CD4-positive, CD25-positive, alpha-beta regulatory T cell (primary cell): ENCODE results near the gene ST3GAL4. TPM values are rescaled to one million over a fixed set of nuclear protein-coding genes. Genes with fewer than 3 reads are reported as not detected.
A peak's percentile ranks its signal among the peaks of the same experiment; 100 is the strongest.
"Not testable (repeated sequence)": the region's sequence is repeated elsewhere in the genome, so short reads cannot be mapped to it uniquely, and the experiment has no call there.

Experiments used
- ATAC-seq, 2 donors: fragments of 150-1000 bp; cut with Tn5 transposase; one replicate each; pipeline ENCODE4 v1.10.0; 2021; ENCODE audit warnings: low read depth in 2 of 2, moderate number of reproducible peaks in 2 of 2, moderate library complexity in 1 of 2
- DNase-seq, 3 donors: peaks; one replicate each; pipeline versions ENCODE4 v3.0.0 to v3.0.0-alpha.2; 2012 to 2022; ENCODE audit warnings: mixed read lengths in 1 of 3
- H3K27ac ChIP-seq: one replicate; pipeline ENCODE4 v1.7.0; 2013; ENCODE audit warnings: mild to moderate bottlenecking, low read length; ENCODE audit not compliant: insufficient read depth, poor library complexity, severe bottlenecking
- H3K27me3 ChIP-seq: one replicate; pipeline ENCODE4 v1.7.0; 2013; ENCODE audit warnings: low read length; ENCODE audit not compliant: control insufficient read depth, insufficient read depth
- H3K36me3 ChIP-seq: one replicate; pipeline ENCODE4 v1.7.0; 2013; ENCODE audit warnings: mild to moderate bottlenecking, low read length, moderate library complexity; ENCODE audit not compliant: control insufficient read depth, insufficient read depth
- H3K4me1 ChIP-seq: 2 replicates; pipeline ENCODE4 v1.7.0; 2013; ENCODE audit warnings: mild to moderate bottlenecking, low read length; ENCODE audit not compliant: insufficient read depth, control insufficient read depth, poor library complexity, severe bottlenecking
- H3K4me3 ChIP-seq: one replicate; pipeline ENCODE4 v1.7.0; 2013; ENCODE audit warnings: low read depth, mild to moderate bottlenecking, low read length, moderate library complexity
- H3K9me3 ChIP-seq, 2 experiments: 1 replicate in 1 of 2; 2 replicates in 1 of 2; pipeline ENCODE4 v1.7.0; 2013; ENCODE audit warnings: low read length in 2 of 2, mild to moderate bottlenecking in 1 of 2, moderate library complexity in 1 of 2; ENCODE audit not compliant: control insufficient read depth in 2 of 2
- H3K27ac Mint-ChIP-seq, 3 donors: one replicate each; pipeline ENCODE4 v1.8.0; 2020 to 2022; ENCODE audit warnings: mild to moderate bottlenecking in 3 of 3, mixed read lengths in 3 of 3, moderate library complexity in 2 of 3
- H3K27me3 Mint-ChIP-seq: one replicate; pipeline ENCODE4 v1.8.0; 2022; ENCODE audit warnings: mild to moderate bottlenecking, mixed read lengths
- H3K36me3 Mint-ChIP-seq: one replicate; pipeline ENCODE4 v1.8.0; 2020; ENCODE audit warnings: mixed read lengths
- H3K4me1 Mint-ChIP-seq, 4 donors: one replicate each; pipeline ENCODE4 v1.8.0; 2020 to 2022; ENCODE audit warnings: mixed read lengths in 4 of 4, mild to moderate bottlenecking in 1 of 4
- H3K4me3 Mint-ChIP-seq, 4 donors: one replicate each; pipeline ENCODE4 v1.8.0; 2020 to 2022; ENCODE audit warnings: mild to moderate bottlenecking in 4 of 4, mixed read lengths in 4 of 4, moderate library complexity in 3 of 4
- H3K9me3 Mint-ChIP-seq, 7 donors: one replicate each; pipeline ENCODE4 v1.8.0; 2020 to 2022; ENCODE audit warnings: mixed read lengths in 7 of 7, mild to moderate bottlenecking in 3 of 7, moderate library complexity in 2 of 7
- polyA plus RNA-seq, 4 donors: library from polyadenylated mRNA; unstranded; fragments of 300-500 nt; fragmentation: Illumina TruSeq; gene quantifications; one replicate each; pipeline ENCODE4 v1.2.3, GENCODE V29; 2021
- total RNA-seq: library from RNA; stranded (reverse); gene quantifications from one replicate; pipeline ENCODE4 v1.2.3, GENCODE V29; 2022

ST3GAL4 gene
- total and polyA plus RNA-seq, 5 donors from 2014 or later = 1.4 to 4.7 (median 2.4) TPM

DNA sequence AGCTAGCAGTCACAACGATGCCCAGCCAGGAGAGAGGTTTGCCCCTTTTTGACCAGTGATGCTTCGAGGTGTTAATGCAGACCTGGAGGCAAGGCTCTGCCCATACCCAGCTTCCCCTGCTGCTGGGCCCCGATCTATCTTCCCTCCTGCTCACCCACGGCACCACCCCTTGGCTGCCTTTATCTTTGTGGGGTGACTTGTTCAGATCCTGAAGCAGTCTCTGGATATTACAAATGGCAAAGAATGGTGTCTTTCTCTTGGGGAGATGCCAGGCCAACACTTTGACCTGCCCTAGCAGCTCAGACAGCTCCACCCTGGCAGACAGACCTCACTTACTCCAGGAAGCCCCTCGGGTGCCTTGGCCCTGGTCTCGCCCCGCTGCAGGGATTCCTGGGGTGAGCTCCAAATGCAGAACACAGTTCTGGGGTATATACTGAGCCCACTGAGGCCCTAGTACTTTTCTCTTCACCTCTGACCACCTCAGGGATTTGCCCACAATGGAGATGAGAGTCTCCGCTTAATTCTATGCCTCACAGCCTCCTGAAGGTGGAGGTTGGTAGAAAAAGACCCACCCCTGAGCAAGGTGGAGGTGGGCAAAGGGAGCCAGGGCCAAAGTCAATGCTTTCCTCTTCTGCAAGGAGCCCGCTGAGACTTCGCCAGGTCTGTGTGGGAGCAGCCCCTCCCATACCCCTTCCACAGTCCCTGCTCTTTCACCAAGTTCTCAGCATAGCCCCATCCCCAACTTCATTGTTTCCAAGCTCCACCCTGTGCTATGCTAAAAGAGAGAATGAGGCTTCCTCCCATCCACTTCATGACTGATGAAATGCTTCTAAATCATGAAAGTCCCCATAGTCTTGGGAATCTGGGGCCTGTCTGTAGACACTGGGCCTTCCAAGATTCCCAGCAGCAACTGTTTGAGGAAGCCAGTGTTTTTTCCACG is 11.1 kb upstream of the ST3GAL4 start:
- no peaks in the 10 kb centered on the region for H3K27me3 Mint-ChIP-seq
- H3K36me3 ChIP-seq = peaks cover 73% of the 10 kb centered on the region
- H3K27ac ChIP-seq = no peak overlapping the region
- H3K4me1 ChIP-seq = no peaks in the 10 kb centered on the region
- H3K27me3 ChIP-seq = no peaks in the 10 kb centered on the region
- ATAC-seq (no peak), DNase-seq (no peak)
- peaks cover 36% of the 10 kb centered on the region for H3K36me3 Mint-ChIP-seq
- peaks cover 0 to 6% (median 2%) of the 10 kb centered on the region in 4 donors for H3K4me1 Mint-ChIP-seq
- H3K4me3 Mint-ChIP-seq = no peak overlapping the region
- no peaks in the 10 kb centered on the region for H3K9me3 Mint-ChIP-seq
- H3K4me3 ChIP-seq = no peak overlapping the region
- peak overlapping the region; percentile 23 to 74 (median 55) for H3K27ac Mint-ChIP-seq
- H3K9me3 ChIP-seq = no peaks in the 10 kb centered on the region

DNA sequence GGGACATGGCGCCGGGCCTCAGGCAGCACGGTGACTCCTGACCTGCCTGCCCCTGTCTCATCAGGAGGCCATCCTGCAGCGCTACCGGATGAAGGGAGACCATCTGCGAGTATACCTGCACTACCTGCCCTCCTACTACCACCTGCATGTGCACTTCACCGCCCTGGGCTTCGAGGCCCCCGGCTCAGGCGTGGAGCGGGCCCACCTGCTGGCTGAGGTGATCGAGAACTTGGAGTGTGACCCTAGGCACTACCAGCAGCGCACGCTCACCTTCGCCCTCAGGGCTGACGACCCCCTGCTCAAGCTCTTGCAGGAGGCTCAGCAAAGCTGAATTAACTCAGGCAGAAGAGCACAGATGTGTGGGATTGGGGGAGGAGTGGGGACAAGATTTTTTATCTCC is 10.2 kb upstream of the ST3GAL4 start:
- H3K27me3 Mint-ChIP-seq = no peaks in the 10 kb centered on the region
- H3K4me3 Mint-ChIP-seq = no peak overlapping the region
- H3K27me3 ChIP-seq = no peaks in the 10 kb centered on the region
- no peak overlapping the region for H3K27ac ChIP-seq
- no peaks in the 10 kb centered on the region for H3K9me3 Mint-ChIP-seq
- no peaks in the 10 kb centered on the region for H3K9me3 ChIP-seq
- H3K4me1 ChIP-seq = no peaks in the 10 kb centered on the region
- H3K27ac Mint-ChIP-seq = peak overlapping the region in 2 of 3 donors; percentile 66 to 80
- no peak for DNase-seq
- H3K36me3 ChIP-seq = peaks cover 66% of the 10 kb centered on the region
- H3K36me3 Mint-ChIP-seq = peaks cover 35% of the 10 kb centered on the region
- no peak for ATAC-seq
- H3K4me3 ChIP-seq = no peak overlapping the region
- peaks cover 0 to 6% (median 2%) of the 10 kb centered on the region in 4 donors for H3K4me1 Mint-ChIP-seq

DNA sequence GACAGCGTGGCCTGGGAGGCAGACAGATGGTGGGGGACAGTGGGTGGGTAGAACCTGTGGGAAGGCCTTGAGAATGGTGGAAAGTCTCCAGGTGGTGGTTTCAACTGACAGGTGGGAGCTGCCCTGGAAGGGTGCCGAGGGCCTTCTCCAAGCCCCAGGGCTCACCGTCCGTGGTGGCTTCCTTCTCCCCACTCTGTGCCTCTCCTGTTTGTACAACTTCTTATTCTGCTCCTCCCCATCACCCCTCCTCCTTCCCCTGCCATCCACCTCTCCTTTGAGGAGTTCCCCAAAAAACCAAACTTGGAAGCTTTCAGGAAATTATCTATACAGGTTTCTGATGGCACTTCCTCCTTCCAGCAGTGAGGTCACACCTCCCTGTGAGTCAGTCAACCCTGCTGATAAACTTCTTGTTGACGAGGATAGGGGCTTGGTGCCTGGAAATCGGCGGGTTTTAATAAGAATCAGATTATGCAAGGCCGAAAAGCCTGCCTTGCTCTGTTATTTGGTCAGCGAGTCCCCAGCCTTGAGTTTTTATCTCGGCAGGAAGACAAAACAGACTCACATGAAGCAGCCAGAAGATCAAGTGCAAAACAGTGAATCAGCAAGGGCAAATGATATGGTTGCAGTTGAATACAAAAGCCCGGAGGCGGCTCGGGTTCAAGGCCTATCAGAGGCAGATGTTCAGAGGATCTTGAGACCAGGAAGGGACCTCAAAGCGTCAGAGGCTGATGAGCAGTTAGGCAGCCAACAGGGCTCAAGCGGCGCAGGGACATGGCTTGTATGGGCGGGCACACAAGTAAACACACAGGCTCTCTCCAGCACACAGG is 9.5 kb upstream of the ST3GAL4 start:
- H3K27me3 Mint-ChIP-seq = no peaks in the 10 kb centered on the region
- Histone ChIP-seq H3K27me3 (no peaks in the 10 kb centered on the region), H3K27ac (no peak overlapping the region), H3K4me1 (no peaks in the 10 kb centered on the region), H3K4me3 (no peak overlapping the region), H3K9me3 (no peaks in the 10 kb centered on the region), H3K36me3 (peaks cover 62% of the 10 kb centered on the region)
- H3K36me3 Mint-ChIP-seq = peaks cover 35% of the 10 kb centered on the region
- H3K9me3 Mint-ChIP-seq = no peaks in the 10 kb centered on the region
- DNase-seq (peak in 1 of 3 donors; percentile 25), ATAC-seq (no peak)
- peak overlapping the region in 1 of 4 donors; percentile 87 for H3K4me3 Mint-ChIP-seq
- peak overlapping the region in 2 of 3 donors; percentile 26 to 64 for H3K27ac Mint-ChIP-seq
- peaks cover 0 to 5% (median under 1%) of the 10 kb centered on the region in 4 donors for H3K4me1 Mint-ChIP-seq

DNA sequence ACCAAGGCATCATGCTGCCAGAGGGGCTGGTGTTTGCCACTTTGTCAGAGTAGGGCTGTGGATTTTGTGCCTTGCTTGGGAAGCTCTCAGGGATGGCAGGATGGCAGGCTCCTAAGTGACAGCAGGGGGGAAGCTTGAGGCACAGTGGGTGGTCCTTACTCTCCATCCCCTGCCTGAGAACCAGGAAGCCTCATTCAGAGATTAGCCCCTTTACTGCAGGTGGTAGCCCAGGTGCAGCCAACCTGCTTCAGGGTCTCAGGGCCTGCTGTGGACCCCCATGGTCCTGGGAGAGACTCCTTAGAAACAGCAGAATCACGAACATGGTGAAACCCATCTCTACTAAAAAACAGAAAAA is 8.9 kb upstream of the ST3GAL4 start:
- Mint-ChIP-seq H3K27ac (peak overlapping the region in 2 of 3 donors; percentile 26 to 64), H3K4me1 (peaks cover 0 to 5% (median 2%) of the 10 kb centered on the region in 4 donors), H3K4me3 (peak overlapping the region in 1 of 4 donors; percentile 87), H3K36me3 (peaks cover 30% of the 10 kb centered on the region), H3K9me3 (no peaks in the 10 kb centered on the region), H3K27me3 (no peaks in the 10 kb centered on the region)
- no peak for ATAC-seq
- Histone ChIP-seq H3K27me3 (no peaks in the 10 kb centered on the region), H3K9me3 (no peaks in the 10 kb centered on the region), H3K27ac (no peak overlapping the region), H3K4me3 (no peak overlapping the region), H3K4me1 (no peaks in the 10 kb centered on the region), H3K36me3 (peaks cover 56% of the 10 kb centered on the region)
- DNase-seq = no peak

DNA sequence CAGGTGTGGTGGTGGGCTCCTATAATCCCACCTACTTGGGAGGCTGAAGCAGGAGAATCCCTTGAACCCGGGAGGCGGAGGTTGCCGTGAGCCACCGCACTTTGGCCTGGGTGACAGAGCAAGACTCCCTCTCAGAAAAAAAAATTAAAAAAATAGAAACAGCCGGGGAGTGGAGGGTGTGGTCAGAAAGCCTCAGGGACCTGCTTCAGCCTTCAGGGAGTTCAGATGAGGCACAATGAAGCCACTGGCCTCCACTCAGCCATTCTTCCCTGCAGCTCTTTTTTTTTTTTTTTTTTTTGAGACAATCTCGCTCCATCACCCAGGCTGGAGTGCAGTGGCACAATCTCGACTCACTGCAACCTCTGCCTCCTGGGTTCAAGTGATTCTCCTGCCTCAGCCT is 8.5 kb upstream of the ST3GAL4 start:
- not testable (repeated sequence) for H3K4me1 ChIP-seq, DNase-seq, H3K4me1 Mint-ChIP-seq, H3K4me3 Mint-ChIP-seq, H3K27ac Mint-ChIP-seq, H3K27me3 ChIP-seq, H3K4me3 ChIP-seq, H3K27me3 Mint-ChIP-seq, ATAC-seq, H3K9me3 ChIP-seq, H3K9me3 Mint-ChIP-seq, H3K27ac ChIP-seq
- H3K36me3 Mint-ChIP-seq = peaks cover 26% of the 10 kb centered on the region
- H3K36me3 ChIP-seq = peaks cover 52% of the 10 kb centered on the region

DNA sequence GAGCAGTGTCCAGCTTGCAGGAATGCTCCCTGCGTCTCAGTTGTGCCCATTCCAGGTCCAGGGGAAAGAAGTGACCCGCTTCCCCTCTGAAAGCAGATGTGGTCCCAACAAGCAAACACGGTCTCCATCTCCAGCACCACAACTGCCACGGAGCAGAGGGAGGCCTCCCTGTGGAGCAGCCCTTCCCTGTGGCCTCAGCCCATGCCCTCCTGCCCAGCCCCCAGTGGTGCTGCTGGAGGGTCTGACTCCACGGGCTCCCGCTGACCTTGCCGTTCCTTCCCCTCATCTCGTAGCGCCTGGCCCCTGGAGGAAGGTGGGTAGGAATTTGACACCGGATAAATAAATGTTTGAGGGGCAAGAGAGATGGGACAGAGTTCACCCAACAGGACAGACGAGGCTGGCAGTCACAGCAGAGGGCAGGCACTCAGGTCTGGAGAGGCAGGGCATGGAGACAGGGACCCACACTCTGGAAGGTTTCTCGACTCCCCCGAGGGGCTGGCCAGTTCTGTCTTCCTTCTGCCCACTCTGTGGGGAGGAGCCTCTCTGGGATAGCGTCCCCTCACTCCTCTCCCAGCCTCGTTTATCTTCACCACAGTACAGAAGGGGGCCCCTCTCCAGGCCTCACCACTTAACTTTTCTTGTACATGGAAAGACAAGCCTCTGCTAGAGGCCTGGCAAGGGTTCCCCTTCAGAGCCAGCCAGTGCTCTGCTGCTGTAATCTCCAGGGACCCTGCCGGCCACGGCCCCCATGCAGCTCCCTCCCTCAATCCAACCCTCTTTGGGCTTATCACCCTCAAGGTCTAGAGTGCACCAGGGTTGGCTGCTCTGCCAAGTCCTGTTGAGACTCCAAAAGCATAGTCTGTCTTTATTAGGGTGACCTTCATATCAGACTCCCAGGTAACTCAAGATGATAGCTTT is 7.5 kb upstream of the ST3GAL4 start:
- Mint-ChIP-seq H3K4me3 (no peak overlapping the region), H3K4me1 (peaks cover 0 to 6% (median 5%) of the 10 kb centered on the region in 4 donors), H3K36me3 (peaks cover 24% of the 10 kb centered on the region), H3K27ac (peak overlapping the region in 2 of 3 donors; percentile 21 to 80), H3K9me3 (no peaks in the 10 kb centered on the region), H3K27me3 (no peaks in the 10 kb centered on the region)
- peaks cover 46% of the 10 kb centered on the region for H3K36me3 ChIP-seq
- H3K27me3 ChIP-seq = no peaks in the 10 kb centered on the region
- no peaks in the 10 kb centered on the region for H3K4me1 ChIP-seq
- H3K27ac ChIP-seq = no peak overlapping the region
- no peak overlapping the region for H3K4me3 ChIP-seq
- no peak for DNase-seq
- no peak for ATAC-seq
- no peaks in the 10 kb centered on the region for H3K9me3 ChIP-seq
